Prostate gland (tissue), 2 donors: ENCODE results near the gene NPTXR.

Experiments used
- POLR2A ChIP-seq: fragments of 450-650 bp; IDR thresholded peaks from one replicate; pipeline ENCODE4 v1.6.1; 2016; ENCODE audit warnings: antibody characterized with exemption, mild to moderate bottlenecking
- POLR2AphosphoS5 ChIP-seq: sonication (generic); formaldehyde crosslinking; IDR thresholded peaks from one replicate; pipeline ENCODE4 v1.6.1; 2017; ENCODE audit warnings: antibody characterized with exemption
- TF ChIP-seq, protein P1 (sequence below), 4 experiments: fragments of 200-600 bp in 2 of 4; fragments of 450-650 bp in 2 of 4; sonication (generic) in 2 of 4; IDR thresholded peaks; 1 replicate in 3 of 4; 2 replicates in 1 of 4; pipeline ENCODE4 v1.5.1; 2016 to 2019; ENCODE audit warnings: antibody characterized with exemption in 4 of 4, mild to moderate bottlenecking in 2 of 4, moderate library complexity in 2 of 4

DNA sequence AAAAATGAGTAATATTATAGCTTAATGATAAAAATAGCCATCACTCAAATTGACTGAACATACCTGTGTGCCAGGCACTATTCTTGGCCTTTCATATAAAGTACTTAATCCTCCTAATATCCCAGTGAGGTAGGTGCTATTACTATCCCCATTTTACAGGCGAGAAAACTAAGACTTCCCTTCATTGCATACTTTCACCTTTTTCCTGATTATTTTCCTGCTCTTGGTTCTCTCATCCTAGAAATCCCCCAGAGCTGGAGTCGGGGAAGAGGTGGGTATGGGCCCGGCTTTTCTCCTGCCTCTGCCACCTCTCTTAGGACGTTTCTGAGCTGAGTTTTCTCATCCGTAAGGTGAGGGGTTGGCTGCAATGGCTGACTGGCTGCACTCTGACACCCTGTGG, 2.2 kb downstream of the NPTXR start:
- TF ChIP-seq, protein P1, sequence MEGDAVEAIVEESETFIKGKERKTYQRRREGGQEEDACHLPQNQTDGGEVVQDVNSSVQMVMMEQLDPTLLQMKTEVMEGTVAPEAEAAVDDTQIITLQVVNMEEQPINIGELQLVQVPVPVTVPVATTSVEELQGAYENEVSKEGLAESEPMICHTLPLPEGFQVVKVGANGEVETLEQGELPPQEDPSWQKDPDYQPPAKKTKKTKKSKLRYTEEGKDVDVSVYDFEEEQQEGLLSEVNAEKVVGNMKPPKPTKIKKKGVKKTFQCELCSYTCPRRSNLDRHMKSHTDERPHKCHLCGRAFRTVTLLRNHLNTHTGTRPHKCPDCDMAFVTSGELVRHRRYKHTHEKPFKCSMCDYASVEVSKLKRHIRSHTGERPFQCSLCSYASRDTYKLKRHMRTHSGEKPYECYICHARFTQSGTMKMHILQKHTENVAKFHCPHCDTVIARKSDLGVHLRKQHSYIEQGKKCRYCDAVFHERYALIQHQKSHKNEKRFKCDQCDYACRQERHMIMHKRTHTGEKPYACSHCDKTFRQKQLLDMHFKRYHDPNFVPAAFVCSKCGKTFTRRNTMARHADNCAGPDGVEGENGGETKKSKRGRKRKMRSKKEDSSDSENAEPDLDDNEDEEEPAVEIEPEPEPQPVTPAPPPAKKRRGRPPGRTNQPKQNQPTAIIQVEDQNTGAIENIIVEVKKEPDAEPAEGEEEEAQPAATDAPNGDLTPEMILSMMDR (IDR thresholded peaks at IDR 0.05), result no peak
- no peak for TF ChIP-seq POLR2A
- TF ChIP-seq POLR2AphosphoS5, result no peak
